H9 (cell line): ENCODE measurements around the gene PDE7B. TPM values are rescaled to one million over a fixed set of nuclear protein-coding genes. Genes with fewer than 3 reads are reported as not detected.

Source experiments
- DNase-seq: peaks from one replicate; pipeline ENCODE4 v3.0.0-alpha.2; 2017
- H2AFZ ChIP-seq: one replicate; pipeline ENCODE4 v1.6.1; 2013; ENCODE audit warnings: mild to moderate bottlenecking, low read length, control low read depth, moderate library complexity
- H2AK5ac ChIP-seq: 2 replicates; pipeline ENCODE4 v1.6.1; 2013; ENCODE audit warnings: low read length, control low read depth, mixed read lengths; ENCODE audit not compliant: insufficient read length
- H2BK120ac ChIP-seq: one replicate; pipeline ENCODE4 v1.6.1; 2013; ENCODE audit warnings: low read depth, mild to moderate bottlenecking, low read length, control low read depth, inconsistent platforms; ENCODE audit not compliant: poor library complexity, severe bottlenecking
- H2BK12ac ChIP-seq: 2 replicates; pipeline ENCODE4 v1.6.1; 2013; ENCODE audit warnings: low read length, control low read depth, mixed read lengths, low read depth; ENCODE audit not compliant: insufficient read length
- H2BK15ac ChIP-seq: 2 replicates; pipeline ENCODE4 v1.6.1; 2013; ENCODE audit warnings: low read depth, low read length, control low read depth
- H2BK20ac ChIP-seq: one replicate; pipeline ENCODE4 v1.6.1; 2013; ENCODE audit warnings: low read depth, mild to moderate bottlenecking, low read length, control low read depth, inconsistent platforms; ENCODE audit not compliant: poor library complexity, severe bottlenecking
- H2BK5ac ChIP-seq: 2 replicates; pipeline ENCODE4 v1.6.1; 2013; ENCODE audit warnings: low read length, control low read depth, mixed read lengths; ENCODE audit not compliant: insufficient read length
- H3K14ac ChIP-seq: 2 replicates; pipeline ENCODE4 v1.6.1; 2013; ENCODE audit warnings: low read length, control low read depth; ENCODE audit not compliant: insufficient read depth
- H3K18ac ChIP-seq: 2 replicates; pipeline ENCODE4 v1.6.1; 2013; ENCODE audit warnings: low read depth, mild to moderate bottlenecking, mixed read lengths, low read length, control low read depth; ENCODE audit not compliant: insufficient read length
- H3K23ac ChIP-seq: 2 replicates; pipeline ENCODE4 v1.6.1; 2013; ENCODE audit warnings: low read length, control low read depth, mixed read lengths, low read depth; ENCODE audit not compliant: insufficient read length
- H3K23me2 ChIP-seq: 2 replicates; pipeline ENCODE4 v1.6.1; 2013; ENCODE audit warnings: low read depth, mild to moderate bottlenecking, mixed read lengths, low read length, control low read depth; ENCODE audit not compliant: insufficient read length, poor library complexity, severe bottlenecking
- H3K27ac ChIP-seq: 2 replicates; pipeline ENCODE4 v1.5.1; 2013; ENCODE audit warnings: low read length, control low read depth, mixed read lengths, low read depth; ENCODE audit not compliant: insufficient read length
- H3K27me3 ChIP-seq: 2 replicates; pipeline ENCODE4 v1.6.1; 2013; ENCODE audit warnings: low read length, control low read depth, inconsistent platforms; ENCODE audit not compliant: insufficient read depth
- H3K4ac ChIP-seq: 2 replicates; pipeline ENCODE4 v1.6.1; 2013; ENCODE audit warnings: low read depth, mild to moderate bottlenecking, control low read depth, inconsistent platforms, low read length, moderate library complexity
- H3K4me1 ChIP-seq: 2 replicates; pipeline ENCODE4 v1.6.1; 2013; ENCODE audit warnings: low read length, control low read depth, inconsistent platforms; ENCODE audit not compliant: insufficient read depth
- H3K4me2 ChIP-seq: 2 replicates; pipeline ENCODE4 v1.6.1; 2013; ENCODE audit warnings: low read length, control low read depth, mixed read lengths; ENCODE audit not compliant: insufficient read length, insufficient read depth
- H3K56ac ChIP-seq: 2 replicates; pipeline ENCODE4 v1.6.1; 2013; ENCODE audit warnings: low read depth, mild to moderate bottlenecking, mixed read lengths, low read length, control low read depth; ENCODE audit not compliant: insufficient read length
- H3K79me1 ChIP-seq: 2 replicates; pipeline ENCODE4 v1.6.1; 2013; ENCODE audit warnings: low read depth, mild to moderate bottlenecking, moderate library complexity, low read length, control low read depth, inconsistent platforms; ENCODE audit not compliant: insufficient read depth, poor library complexity, severe bottlenecking
- H3K79me2 ChIP-seq: 2 replicates; pipeline ENCODE4 v1.6.1; 2013; ENCODE audit warnings: low read length, control low read depth, inconsistent platforms; ENCODE audit not compliant: insufficient read depth
- H3K9ac ChIP-seq: 2 replicates; pipeline ENCODE4 v1.6.1; 2013; ENCODE audit warnings: low read length, control low read depth, mixed read lengths; ENCODE audit not compliant: insufficient read length; ENCODE audit errors: extremely low read depth
- H3K9me3 ChIP-seq: one replicate; pipeline ENCODE4 v1.6.1; 2013; ENCODE audit warnings: low read depth, low read length, inconsistent platforms; ENCODE audit not compliant: control insufficient read depth
- H3T11ph ChIP-seq: one replicate; pipeline ENCODE4 v1.6.1; 2013; ENCODE audit warnings: mild to moderate bottlenecking, low read length, control low read depth, inconsistent platforms
- H4K20me1 ChIP-seq: one replicate; pipeline ENCODE4 v1.6.1; 2013; ENCODE audit not compliant: control insufficient read depth, insufficient read length, insufficient read depth
- H4K5ac ChIP-seq: 2 replicates; pipeline ENCODE4 v1.6.1; 2013; ENCODE audit warnings: low read depth, mild to moderate bottlenecking, mixed read lengths, low read length, control low read depth; ENCODE audit not compliant: insufficient read length
- H4K8ac ChIP-seq: replicated peaks from 2 replicates; pipeline ENCODE4 v1.6.1; 2013; ENCODE audit warnings: low read length, control low read depth, mixed read lengths, low read depth; ENCODE audit not compliant: insufficient read length
- H4K91ac ChIP-seq: 2 replicates; pipeline ENCODE4 v1.6.1; 2013; ENCODE audit warnings: low read depth, mild to moderate bottlenecking, moderate library complexity, mixed read lengths, low read length, control low read depth; ENCODE audit not compliant: insufficient read length
- H3K27ac Mint-ChIP-seq, 3 experiments: 2 replicates in 2 of 3; 3 replicates in 1 of 3; pipeline ENCODE4 v1.8.0; 2020 to 2021; ENCODE audit warnings: mixed read lengths in 3 of 3, mild to moderate bottlenecking in 1 of 3, moderate library complexity in 1 of 3
- H3K27me3 Mint-ChIP-seq: 2 replicates; pipeline ENCODE4 v1.8.0; 2021; ENCODE audit warnings: low read depth, mild to moderate bottlenecking, moderate library complexity, mixed read lengths
- H3K36me3 Mint-ChIP-seq, 3 experiments: 2 replicates in 2 of 3; 3 replicates in 1 of 3; pipeline ENCODE4 v1.8.0; 2020 to 2021; ENCODE audit warnings: low read depth in 3 of 3, mixed read lengths in 3 of 3; ENCODE audit not compliant: insufficient read depth in 1 of 3
- H3K4me1 Mint-ChIP-seq, 2 experiments: 2 replicates each; pipeline ENCODE4 v1.8.0; 2020; ENCODE audit warnings: mixed read lengths in 2 of 2
- H3K4me3 Mint-ChIP-seq, 2 experiments: 2 replicates in 1 of 2; 3 replicates in 1 of 2; pipeline ENCODE4 v1.8.0; 2020 to 2021; ENCODE audit warnings: mild to moderate bottlenecking in 2 of 2, mixed read lengths in 2 of 2, moderate library complexity in 1 of 2
- H3K9me3 Mint-ChIP-seq, 2 experiments: 2 replicates in 1 of 2; 3 replicates in 1 of 2; pipeline ENCODE4 v1.8.0; 2020; ENCODE audit warnings: mild to moderate bottlenecking in 2 of 2, mixed read lengths in 2 of 2, moderate library complexity in 1 of 2
- CTCF ChIP-seq: fragments of 200-600 bp; sonication (generic); conservative IDR thresholded peaks from 3 replicates; pipeline ENCODE4 v1.8.0; 2021; ENCODE audit warnings: antibody characterized with exemption, mild to moderate bottlenecking
- total RNA-seq: library from RNA; stranded (reverse); gene quantifications from 2 replicates; pipeline ENCODE4 v1.2.1, GENCODE V29; 2021

Gene PDE7B
- total RNA-seq, 1 experiment from 2014 or later = not detected

DNA sequence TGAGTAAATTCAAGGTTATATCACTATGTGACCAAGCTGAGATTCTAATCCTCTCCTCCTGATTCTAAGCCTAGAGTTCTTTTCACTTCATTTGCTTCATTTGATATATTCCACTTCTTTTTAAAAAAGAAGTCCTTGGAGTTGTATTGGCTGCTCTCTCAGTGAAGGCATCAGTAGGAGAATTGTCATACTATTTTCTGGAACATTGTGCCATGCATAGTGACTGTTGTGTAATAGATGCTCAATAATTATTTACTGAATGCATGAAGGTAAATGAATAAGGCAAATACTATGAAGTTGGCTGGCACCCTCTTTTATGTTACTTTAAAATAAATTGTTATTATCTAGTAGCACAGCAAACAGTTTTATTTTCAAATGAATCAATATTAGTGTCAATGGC lies 209.3 kb downstream of the PDE7B start:
- H2BK20ac ChIP-seq = no peak overlapping the region
- H4K91ac ChIP-seq = no peak overlapping the region
- H3K4me2 ChIP-seq = no peak overlapping the region
- no peak overlapping the region for H2AFZ ChIP-seq
- Mint-ChIP-seq H3K4me1 (peaks cover 2% of the 10 kb centered on the region in 2 experiments; a peak in 1 of 4 replicates), H3K9me3 (no peaks in the 10 kb centered on the region; a peak in 1 of 5 replicates), H3K4me3 (no peak overlapping the region), H3K27ac (no peak overlapping the region), H3K36me3 (no peaks in the 10 kb centered on the region), H3K27me3 (no peaks in the 10 kb centered on the region)
- no peak overlapping the region for H3K18ac ChIP-seq
- H4K5ac ChIP-seq = no peak overlapping the region
- TF ChIP-seq CTCF = no peak
- H3K9me3 ChIP-seq = no peaks in the 10 kb centered on the region
- no peak overlapping the region for H4K8ac ChIP-seq
- no peak overlapping the region for H2BK12ac ChIP-seq
- H3K27ac ChIP-seq = no peak overlapping the region
- H3K9ac ChIP-seq = no peak overlapping the region
- H3K23me2 ChIP-seq = no peaks in the 10 kb centered on the region
- H3K14ac ChIP-seq = no peak overlapping the region
- no peak overlapping the region for H3T11ph ChIP-seq
- no peak overlapping the region for H3K23ac ChIP-seq
- no peaks in the 10 kb centered on the region for H3K79me1 ChIP-seq
- no peaks in the 10 kb centered on the region for H4K20me1 ChIP-seq
- no peak overlapping the region for H2BK120ac ChIP-seq
- no peaks in the 10 kb centered on the region for H3K4me1 ChIP-seq
- H3K56ac ChIP-seq = no peak overlapping the region
- H3K79me2 ChIP-seq = no peaks in the 10 kb centered on the region
- H2AK5ac ChIP-seq = no peak overlapping the region
- no peak overlapping the region for H2BK5ac ChIP-seq
- no peak overlapping the region for H2BK15ac ChIP-seq
- no peak overlapping the region for H3K4ac ChIP-seq
- no peak for DNase-seq
- no peaks in the 10 kb centered on the region for H3K27me3 ChIP-seq
